Ovary (tissue), 9 donors: ENCODE data around the gene PLLP. TPM values are rescaled to one million over a fixed set of nuclear protein-coding genes. Genes with fewer than 3 reads are reported as not detected.

Experiments used
- DNase-seq, 5 donors: peaks; one replicate each; pipeline ENCODE4 v3.0.0-alpha.2; 2019 to 2020
- H3K27ac ChIP-seq, 2 donors: fragments of 200-600 bp; one replicate each; pipeline versions ENCODE4 v1.5.1 to v1.8.0; 2019 to 2022
- H3K27me3 ChIP-seq: fragments of 200-600 bp; one replicate; pipeline ENCODE4 v1.8.0; 2022
- H3K36me3 ChIP-seq: fragments of 200-600 bp; sonication (generic); one replicate; pipeline ENCODE4 v1.5.1; 2019
- H3K4me1 ChIP-seq: one replicate; pipeline ENCODE4 v1.8.1; 2013; ENCODE audit warnings: mild to moderate bottlenecking, moderate library complexity; ENCODE audit not compliant: insufficient read depth
- H3K4me3 ChIP-seq: fragments of 200-600 bp; sonication (generic); one replicate; pipeline ENCODE4 v1.5.1; 2017
- H3K9me3 ChIP-seq, 2 donors: fragments of 200-600 bp in 1 of 2; sonication (generic) in 1 of 2; one replicate each; pipeline versions ENCODE4 v1.5.1 to v1.8.1; 2013 to 2019; ENCODE audit warnings: mild to moderate bottlenecking in 1 of 2, moderate library complexity in 1 of 2
- CTCF ChIP-seq, 3 donors: fragments of 450-650 bp in 2 of 3; fragments of 200-600 bp in 1 of 3; IDR thresholded peaks; one replicate each; pipeline versions ENCODE4 v1.5.1 to v1.8.0; 2016 to 2022; ENCODE audit warnings: antibody characterized with exemption in 3 of 3, mild to moderate bottlenecking in 1 of 3
- EP300 ChIP-seq: sonication (generic); formaldehyde crosslinking; IDR thresholded peaks from one replicate; pipeline ENCODE4 v1.6.1; 2017; ENCODE audit warnings: antibody characterized with exemption
- POLR2A ChIP-seq: fragments of 450-650 bp; IDR thresholded peaks from one replicate; pipeline ENCODE4 v1.6.1; 2017; ENCODE audit warnings: antibody characterized with exemption, mild to moderate bottlenecking, moderate library complexity
- WGBS, 3 donors: extraction: QIAGEN DNeasy Blood & Tissue Kit in 1 of 3; methylation state at CpG; one replicate each; pipeline versions ENCODE4 v1.1.5 to v1.1.7; 2013 to 2017; 5-methylcytosine and 5-hydroxymethylcytosine counted together
- intact Hi-C, 4 donors: fragments of 100-400 bp; cut with DNase I; formaldehyde crosslinking; loops; one replicate each; pipeline versions ENCODE4 v1.11.0 to v1.15.1; 2022 to 2023
- polyA plus RNA-seq, 2 donors: library from polyadenylated mRNA; stranded (reverse); fragments of 200-250 nt in 1 of 2; fragments of 350-450 nt in 1 of 2; fragmentation: Illumina TruSeq in 1 of 2; extraction: RNeasy Lipid Tissue Mini Kit (QIAGEN cat#74804) in 1 of 2; gene quantifications; one replicate each; pipeline ENCODE4 v1.2.3, GENCODE V29; 2013 to 2014
- total RNA-seq, 7 donors: library from RNA; depleted of rRNA in 2 of 7; stranded (reverse); fragments of >200 nt in 2 of 7; fragmentation: NEBNext Ultra II Directional in 3 of 7; extraction: Animal tissue kit (Norgen Biotek cat#: 25700) in 3 of 7; gene quantifications; one replicate each; pipeline versions ENCODE4 v1.1.0 to v1.2.4, GENCODE V29; 2016 to 2023
- donor health status: DM: no; HTN: no; CAD: no; lungs with moderate emphysema.
- donor health status: DM: no; HTN: no; CAD: no.
- donor health status: Bipolar disorder and iron deficiency.
- donor health status: DM: yes; HTN: yes; CAD: no.
- donor health status: DM: no; HTN: no; CAD: no.
- donor health status: DM: yes; HTN: yes; CAD: no.

Gene PLLP
- total and polyA plus RNA-seq, 9 donors: 0.94 to 54.2 (median 4.0) TPM

GRCh38 chr16:57239107-57239506, 45.4 kb downstream of the PLLP start:
- TF ChIP-seq CTCF (IDR thresholded peaks at IDR 0.05): no peak
- TF ChIP-seq POLR2A: no peak
- TF ChIP-seq EP300: no peak
- DNase-seq: no peak
- no peaks in the 10 kb centered on the region for H3K27me3 ChIP-seq
- intact Hi-C loops: no loop called here
- 79 to 89% (median 86%) methylated on average over 2 of the region's 2 CpGs for WGBS, 3 donors
- no peaks in the 10 kb centered on the region for H3K4me1 ChIP-seq
- no peaks in the 10 kb centered on the region for H3K9me3 ChIP-seq
- no peak overlapping the region for H3K4me3 ChIP-seq
- H3K27ac ChIP-seq: no peak overlapping the region
- H3K36me3 ChIP-seq: no peaks in the 10 kb centered on the region

GRCh38 chr16:57238682-57239081, 45.8 kb downstream of the PLLP start:
- TF ChIP-seq EP300 (no peak), CTCF (IDR thresholded peaks at IDR 0.05) (no peak), POLR2A (no peak)
- whole genome bisulfite sequencing, 3 donors: 77 to 81% (median 78%) methylated on average over 2 of the region's 2 CpGs
- DNase-seq: no peak
- intact Hi-C loops: no loop called here
- H3K36me3 ChIP-seq: no peaks in the 10 kb centered on the region
- H3K4me1 ChIP-seq: no peaks in the 10 kb centered on the region
- no peak overlapping the region for H3K4me3 ChIP-seq
- H3K9me3 ChIP-seq: no peaks in the 10 kb centered on the region
- no peak overlapping the region for H3K27ac ChIP-seq
- H3K27me3 ChIP-seq: no peaks in the 10 kb centered on the region

GRCh38 chr16:57236022-57236350, 48.5 kb downstream of the PLLP start:
- Histone ChIP-seq H3K27ac (no peak overlapping the region), H3K36me3 (no peaks in the 10 kb centered on the region), H3K4me1 (no peaks in the 10 kb centered on the region), H3K27me3 (no peaks in the 10 kb centered on the region), H3K9me3 (no peaks in the 10 kb centered on the region), H3K4me3 (no peak overlapping the region)
- no peak for TF ChIP-seq POLR2A
- TF ChIP-seq CTCF (IDR thresholded peaks at IDR 0.05): no peak
- TF ChIP-seq EP300: no peak
- intact Hi-C loops: no loop called here
- DNase-seq: no peak

- TF ChIP-seq POLR2A (no peak), EP300 (no peak), CTCF (IDR thresholded peaks at IDR 0.05) (no peak)
- Histone ChIP-seq H3K9me3 (no peaks in the 10 kb centered on the region), H3K36me3 (no peaks in the 10 kb centered on the region), H3K27me3 (no peaks in the 10 kb centered on the region), H3K4me3 (no peak overlapping the region), H3K4me1 (no peaks in the 10 kb centered on the region), H3K27ac (no peak overlapping the region)
- no peak for DNase-seq
- intact Hi-C loops: no loop called here
- WGBS, 3 donors: 84 to 90% (median 89%) methylated on average over 8 of the region's 8 CpGs
Observed at GRCh38 chr16:57235128-57236021, 49.1 kb downstream of the PLLP start.
